CD4-positive, alpha-beta T cell treated with Interleukin-21 for 1 hour (primary cell): ENCODE data around the gene CEMIP.

Experiments
- DNase-seq: peaks from one replicate; pipeline ENCODE4 v3.0.0-alpha.2; 2020

The CEMIP gene

DNA sequence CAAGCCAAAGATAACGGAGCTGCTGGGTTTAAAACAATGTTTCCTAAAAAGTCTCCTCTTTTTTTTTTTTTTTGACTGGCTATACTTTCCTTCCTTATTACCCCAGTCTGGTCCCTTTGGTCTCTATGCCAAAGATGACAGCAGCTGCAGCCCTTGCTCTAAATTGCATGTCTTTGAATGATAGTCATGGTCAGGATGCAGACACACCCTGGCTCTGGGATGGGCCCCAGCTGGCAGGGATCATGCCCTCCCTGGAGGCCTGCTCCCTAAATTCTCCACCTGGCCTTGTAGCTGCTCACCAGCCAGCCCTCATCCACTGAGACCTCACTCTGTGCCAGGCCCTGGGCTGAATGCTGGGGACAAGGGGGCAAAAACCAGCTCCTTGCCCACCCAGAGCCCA, 114.6 kb downstream of the CEMIP start:
- no peak for DNase-seq

DNA sequence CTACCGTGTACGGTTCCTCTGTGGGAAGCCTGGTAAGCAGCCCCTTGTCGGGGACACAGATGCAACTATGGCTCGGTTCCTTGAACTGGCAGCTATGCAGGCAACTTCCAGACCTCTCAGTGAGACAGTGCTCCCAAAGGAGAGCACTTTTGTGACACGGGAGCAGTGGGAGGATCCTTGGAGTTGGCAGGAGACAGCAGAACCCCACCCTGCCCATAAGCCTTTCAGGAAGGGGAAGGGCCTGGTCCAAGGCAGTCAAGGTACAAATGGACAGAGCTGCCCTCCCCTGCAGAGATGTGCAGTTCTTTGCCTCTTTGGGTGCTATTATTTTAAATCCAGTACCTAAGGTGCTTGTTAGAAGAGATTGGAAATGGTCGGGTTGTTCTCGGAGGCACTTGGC, 115.9 kb downstream of the CEMIP start:
- no peak for DNase-seq

DNA sequence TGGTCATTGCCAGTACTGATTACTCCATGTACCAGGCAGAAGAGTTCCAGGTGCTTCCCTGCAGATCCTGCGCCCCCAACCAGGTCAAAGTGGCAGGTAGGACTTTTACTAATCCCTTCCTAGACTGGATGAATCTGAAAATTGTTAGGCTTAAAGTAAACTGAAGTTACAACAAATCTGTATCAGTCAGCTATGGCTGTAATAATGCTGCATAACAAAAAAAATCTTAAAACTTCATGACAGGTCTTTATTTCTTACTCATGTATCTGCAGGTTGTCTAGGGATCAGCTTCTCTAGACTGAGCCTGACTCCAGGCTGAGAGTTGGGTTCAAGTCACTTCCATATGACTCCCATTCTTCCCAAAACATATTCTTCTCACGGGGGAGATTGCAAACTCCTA, 116.8 kb downstream of the CEMIP start:
- DNase-seq = no peak

DNA sequence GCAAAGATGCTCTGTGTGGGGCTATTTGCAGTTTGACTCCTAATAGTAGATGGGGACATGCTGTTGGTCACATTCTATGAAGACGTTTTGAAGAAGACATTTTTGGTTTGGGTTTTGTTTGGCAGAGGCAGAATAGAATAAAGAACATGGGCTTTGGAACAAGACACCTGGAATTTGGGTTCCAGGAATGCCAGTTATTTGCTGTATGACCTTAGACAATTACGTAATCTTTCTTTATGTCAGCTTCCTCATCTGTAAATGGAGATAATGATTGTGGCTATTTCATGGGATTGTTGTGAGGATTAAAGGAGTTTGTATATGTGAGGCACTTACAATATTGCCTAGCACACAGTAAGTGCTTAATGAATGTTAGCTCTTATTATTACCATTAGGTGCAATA, 118.9 kb downstream of the CEMIP start:
- DNase-seq = no peak

GRCh38 chr15:80902298-80902801, 123.2 kb downstream of the CEMIP start:
- DNase-seq = no peak

GRCh38 chr15:80904998-80905397, 125.8 kb downstream of the CEMIP start:
- DNase-seq = no peak

DNA sequence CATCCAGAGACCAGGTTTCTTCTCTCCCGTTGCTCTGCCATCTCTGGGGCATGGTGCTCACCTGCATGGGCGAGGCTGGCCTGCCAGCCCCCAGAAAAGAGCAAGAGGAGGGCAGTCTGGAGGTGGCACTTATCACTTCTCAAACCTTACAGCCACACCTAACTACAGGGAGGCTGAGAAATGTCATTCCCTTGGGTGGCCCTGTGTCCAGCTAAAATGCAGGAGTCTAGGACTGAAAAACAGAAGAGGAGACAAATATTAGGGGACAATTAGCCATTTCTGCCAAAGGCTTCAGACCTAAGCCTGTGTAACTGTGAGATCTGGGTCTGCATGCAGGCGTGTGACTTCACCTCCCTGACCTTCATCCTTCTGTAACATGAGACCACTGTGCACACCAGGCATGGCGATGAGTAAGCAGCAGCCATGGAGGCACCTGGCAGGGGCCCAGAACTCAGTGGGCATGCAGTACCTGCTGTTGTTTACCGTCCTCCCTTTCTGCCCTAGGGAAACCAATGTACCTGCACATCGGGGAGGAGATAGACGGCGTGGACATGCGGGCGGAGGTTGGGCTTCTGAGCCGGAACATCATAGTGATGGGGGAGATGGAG, 127.1 kb downstream of the CEMIP start:
- DNase-seq = no peak

- DNase-seq = no peak
Observed at GRCh38 chr15:80911821-80912220, 132.7 kb downstream of the CEMIP start.

DNA sequence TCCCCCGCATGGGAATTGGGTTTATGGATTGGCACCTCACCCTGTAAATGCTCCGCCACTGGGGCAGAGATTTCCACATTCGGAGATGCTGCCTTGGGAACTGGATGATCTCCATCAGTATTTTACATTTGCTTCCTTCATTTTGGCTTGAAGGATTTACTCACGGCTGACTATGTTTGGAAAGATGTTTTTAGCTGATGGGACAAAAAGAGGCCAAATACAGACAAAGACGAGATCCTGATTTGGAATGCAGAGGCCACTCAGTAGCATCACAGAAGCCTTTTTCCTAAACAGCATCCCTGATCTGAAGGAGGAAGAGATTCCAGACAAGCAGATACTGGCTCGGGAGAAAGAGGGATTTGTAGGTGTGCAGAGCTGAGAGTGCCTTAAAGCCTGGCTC, 133.5 kb downstream of the CEMIP start:
- DNase-seq = no peak

DNA sequence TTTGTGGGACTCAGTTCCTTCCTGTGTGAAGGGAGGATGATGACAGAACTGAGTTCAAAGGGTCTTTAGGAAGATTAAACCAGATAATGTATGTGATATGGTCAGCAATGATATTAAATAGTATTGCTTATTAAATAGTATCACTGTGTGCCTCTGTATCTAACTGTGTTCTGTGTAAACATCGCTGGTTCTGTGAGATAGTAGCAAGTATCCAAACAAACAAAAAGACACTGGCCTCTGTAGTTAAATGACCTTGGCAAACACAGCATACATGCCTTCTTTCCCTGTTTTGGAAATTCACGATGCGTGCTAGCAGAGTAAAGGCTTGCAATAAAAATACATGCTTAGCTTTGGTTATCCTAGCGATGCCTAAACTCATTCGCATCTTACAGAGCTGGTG, 134.4 kb downstream of the CEMIP start:
- DNase-seq = no peak

DNA sequence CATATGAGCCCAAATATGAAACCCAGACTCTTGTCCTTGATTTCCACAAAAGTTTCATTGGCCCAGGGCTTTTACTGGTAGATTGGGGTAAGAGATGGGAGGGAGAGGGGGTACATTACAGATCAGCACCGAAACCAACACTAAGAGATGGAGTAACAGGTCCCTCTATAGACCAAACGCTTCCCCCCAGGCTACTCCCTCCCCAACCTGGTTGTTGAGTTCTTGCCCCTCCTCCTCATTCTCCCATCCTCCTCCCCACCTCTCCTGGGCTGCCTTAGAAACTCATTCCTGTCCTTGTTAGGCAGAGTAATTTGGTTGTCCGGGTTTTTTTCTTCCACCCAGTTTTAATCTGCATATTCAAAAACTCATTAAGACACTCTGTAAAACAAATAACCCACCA, 136.3 kb downstream of the CEMIP start:
- DNase-seq = no peak

- DNase-seq = no peak
Observed at GRCh38 chr15:80916056-80916455, 136.9 kb downstream of the CEMIP start.

DNA sequence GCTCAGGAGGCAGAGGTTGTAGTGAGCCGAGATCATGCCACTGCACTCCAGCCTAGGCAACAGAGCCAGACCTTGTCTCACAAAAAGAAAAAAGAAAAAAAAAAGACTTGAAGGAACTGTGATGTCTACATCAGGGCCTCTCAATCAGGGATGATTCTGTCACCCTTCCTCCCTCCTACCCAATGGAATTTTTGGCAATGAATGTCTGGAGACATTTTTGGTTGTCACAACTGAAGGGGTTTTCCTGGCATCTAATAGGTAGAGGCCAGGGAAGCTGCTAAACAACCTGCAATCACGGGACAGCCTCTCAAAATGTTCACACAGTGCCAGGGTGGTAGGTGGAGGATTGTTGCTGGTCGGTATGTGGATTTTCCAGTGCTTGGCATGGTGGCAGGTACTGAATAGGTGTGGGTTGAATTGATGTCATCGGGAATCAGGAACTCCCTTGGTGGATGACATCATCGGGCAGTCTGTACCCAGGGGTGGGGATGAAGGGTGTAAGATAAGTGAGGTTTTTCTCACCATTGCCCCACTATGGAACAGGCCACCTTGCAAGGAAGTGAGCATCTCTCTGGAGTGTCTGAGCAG, 139.1 kb downstream of the CEMIP start:
- DNase-seq = no peak

GRCh38 chr15:80920271-80920699, 141.1 kb downstream of the CEMIP start:
- peak; percentile 6 for DNase-seq

GRCh38 chr15:80921736-80922410, 142.7 kb downstream of the CEMIP start:
- no peak for DNase-seq

GRCh38 chr15:80923668-80924067, 144.5 kb downstream of the CEMIP start:
- DNase-seq = no peak

DNA sequence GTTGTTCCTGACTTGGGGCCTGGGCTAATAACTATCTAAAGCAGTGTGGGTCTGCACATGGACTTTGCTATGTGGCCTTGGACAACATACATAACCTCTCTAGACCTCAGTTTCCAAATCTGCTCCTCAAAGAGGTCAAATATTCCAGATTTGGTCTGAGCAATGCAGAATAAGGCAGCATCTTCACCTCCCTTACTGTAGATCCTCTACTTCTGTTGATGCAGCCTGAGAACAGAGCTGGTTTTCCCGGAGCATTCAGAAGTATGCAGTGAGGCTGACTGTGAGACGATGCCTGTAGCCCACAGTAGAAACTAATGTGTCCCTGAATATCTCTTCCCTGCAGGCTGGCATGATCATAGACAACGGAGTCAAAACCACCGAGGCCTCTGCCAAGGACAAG, 145.1 kb downstream of the CEMIP start:
- no peak for DNase-seq

DNA sequence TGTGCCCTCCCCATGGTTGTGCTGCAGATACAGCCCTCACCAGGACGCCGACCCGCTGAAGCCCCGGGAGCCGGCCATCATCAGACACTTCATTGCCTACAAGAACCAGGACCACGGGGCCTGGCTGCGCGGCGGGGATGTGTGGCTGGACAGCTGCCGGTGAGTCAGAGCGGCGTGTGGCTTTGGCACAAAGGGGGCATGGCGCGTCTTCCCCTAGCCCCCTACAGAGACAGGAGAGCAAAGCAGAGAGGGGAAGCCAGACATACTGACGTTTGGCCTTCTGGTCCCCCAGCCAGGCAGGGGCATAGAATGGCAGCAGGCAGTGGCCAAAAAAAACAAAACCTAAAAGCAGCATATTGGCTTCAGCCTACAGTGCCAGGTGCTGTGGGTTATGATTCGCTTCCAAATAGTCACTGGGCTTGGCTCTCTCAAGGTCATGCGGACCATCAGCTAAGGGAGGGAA, 146.5 kb downstream of the CEMIP start:
- no peak for DNase-seq

- DNase-seq = no peak
Observed at GRCh38 chr15:80926126-80926525, 147.0 kb downstream of the CEMIP start.

- no peak for DNase-seq
Observed at GRCh38 chr15:80929225-80929624, 150.1 kb downstream of the CEMIP start.

DNA sequence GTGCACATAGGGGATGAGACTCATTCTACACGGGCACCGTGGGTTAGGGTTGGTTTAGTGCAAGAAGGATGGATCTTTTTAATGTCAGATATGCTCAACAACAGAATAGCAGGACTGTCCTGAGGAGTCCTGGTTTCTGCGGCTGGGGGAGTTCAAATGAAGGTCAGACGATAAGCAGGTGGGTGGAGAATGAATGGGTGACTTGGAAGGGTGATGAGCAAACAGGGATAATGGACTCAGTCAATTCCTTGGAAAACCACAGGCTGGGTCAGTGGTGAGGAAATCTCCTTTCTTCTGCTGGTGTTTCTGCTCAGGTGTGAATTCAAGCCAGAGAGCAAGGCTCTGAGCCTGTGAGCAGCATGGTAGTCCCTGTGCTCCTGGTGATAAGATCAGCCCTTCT, 150.5 kb downstream of the CEMIP start:
- DNase-seq = no peak

DNA sequence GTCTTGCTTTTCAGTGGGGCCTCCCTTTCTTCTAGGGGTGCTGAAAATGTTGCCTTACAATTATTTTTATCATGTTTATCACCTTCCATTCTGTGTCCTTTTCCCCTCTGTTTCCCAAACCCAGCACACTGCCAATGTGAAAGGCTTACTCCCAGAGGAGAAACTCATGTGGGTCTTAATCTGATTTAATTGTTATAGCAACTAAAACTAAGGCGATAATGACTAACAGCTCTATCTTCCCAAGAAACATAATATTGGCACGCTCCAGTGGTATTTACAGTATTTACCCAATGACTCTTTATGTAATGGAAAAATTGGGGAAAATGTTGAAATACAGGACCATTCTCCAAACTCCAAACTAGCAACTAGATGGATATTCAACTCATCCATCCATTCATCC, 152.0 kb downstream of the CEMIP start:
- no peak for DNase-seq

DNA sequence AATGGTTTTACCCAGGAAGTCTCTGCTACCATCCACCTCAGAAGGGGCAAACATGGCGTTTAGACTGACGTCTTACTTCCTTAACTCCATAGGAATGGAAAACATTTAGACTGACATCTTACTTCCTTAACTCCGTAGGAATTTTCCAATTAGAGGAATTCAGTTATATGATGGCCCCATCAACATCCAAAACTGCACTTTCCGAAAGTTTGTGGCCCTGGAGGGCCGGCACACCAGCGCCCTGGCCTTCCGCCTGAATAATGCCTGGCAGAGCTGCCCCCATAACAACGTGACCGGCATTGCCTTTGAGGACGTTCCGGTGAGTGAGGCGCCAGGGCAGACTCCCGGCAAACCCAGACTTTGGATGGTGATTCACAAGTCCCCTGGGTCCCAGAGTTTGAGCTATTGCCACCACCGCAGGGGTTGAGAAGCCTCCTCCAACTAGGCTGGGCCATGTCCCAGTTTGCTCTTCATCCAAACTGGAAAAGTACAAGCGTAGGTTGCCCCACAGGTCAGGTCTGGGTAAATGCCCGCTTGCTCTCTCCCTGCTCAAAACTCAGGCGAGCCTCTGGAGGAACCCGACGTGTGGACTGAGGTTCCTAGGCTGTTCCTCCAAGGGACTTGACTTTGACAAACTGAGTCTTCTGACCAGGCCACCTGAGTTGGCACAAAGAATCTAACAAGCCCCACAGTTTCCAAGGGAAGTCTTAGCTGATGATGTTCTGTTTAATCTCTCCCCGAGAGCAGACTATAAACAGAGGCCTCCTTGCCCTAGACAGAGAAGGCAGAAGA, 152.7 kb downstream of the CEMIP start:
- DNase-seq = no peak

DNA sequence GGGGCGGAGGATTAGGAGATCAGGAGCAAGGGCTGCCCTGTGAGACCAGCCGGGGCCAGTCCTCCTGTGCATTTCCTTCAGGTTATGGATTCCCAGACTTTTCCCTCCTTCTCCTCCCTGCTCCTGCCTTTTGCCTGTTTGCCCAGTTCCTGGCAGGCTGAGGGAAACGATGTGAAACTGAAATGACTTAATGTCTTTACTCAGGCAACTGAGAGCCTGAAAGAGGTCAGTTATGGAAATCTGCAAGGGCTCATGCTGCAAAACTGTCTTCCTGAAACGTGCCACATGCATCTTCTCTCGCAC, 153.3 kb downstream of the CEMIP start:
- no peak for DNase-seq
